Measurements from ENCODE around the gene PCDHGB5. TPM values are rescaled to one million over a fixed set of nuclear protein-coding genes. Genes with fewer than 3 reads are reported as not detected.
A peak's percentile ranks its signal among the peaks of the same experiment; 100 is the strongest.

The PCDHGB5 gene
- total and polyA plus RNA-seq, 4 donors, result 1.2 to 14.3 (median 6.3) TPM

GRCh38 chr5:141354900-141355469 lies 42.8 kb upstream of the PCDHGB5 start, which contains the start of gene PCDHGA4:
Gene PCDHGA4 (plus strand): TSS chr5:141355021. CDS start chr5:141355108, 87 bp downstream.
- no peaks in the 10 kb centered on the region for H3K27me3 ChIP-seq (ENCODE audit: control insufficient read depth in 3 of 3, insufficient read depth in 3 of 3, low read length in 2 of 3)
- ATAC-seq (ENCODE audit: insufficient read depth, low FRiP score) (no peak), DNase-seq (peak in 1 of 3 donors; percentile 6)
- no peak within 1 kb of the TSS for H3K27ac ChIP-seq (ENCODE audit: low read depth in 1 of 2, low read length in 1 of 2)
- H3K4me1 ChIP-seq (ENCODE audit: control insufficient read depth in 5 of 5, insufficient read depth in 5 of 5, low read length in 5 of 5), result no peaks in the 10 kb centered on the region
- peaks cover 11 to 47% (median 26%) of the 10 kb centered on the region in 4 donors for H3K9me3 ChIP-seq (ENCODE audit: control insufficient read depth in 4 of 4, insufficient read depth in 3 of 4, low read length in 3 of 4)
- H3K4me3 ChIP-seq, result no peak within 1 kb of the TSS
- TF ChIP-seq, protein P1, sequence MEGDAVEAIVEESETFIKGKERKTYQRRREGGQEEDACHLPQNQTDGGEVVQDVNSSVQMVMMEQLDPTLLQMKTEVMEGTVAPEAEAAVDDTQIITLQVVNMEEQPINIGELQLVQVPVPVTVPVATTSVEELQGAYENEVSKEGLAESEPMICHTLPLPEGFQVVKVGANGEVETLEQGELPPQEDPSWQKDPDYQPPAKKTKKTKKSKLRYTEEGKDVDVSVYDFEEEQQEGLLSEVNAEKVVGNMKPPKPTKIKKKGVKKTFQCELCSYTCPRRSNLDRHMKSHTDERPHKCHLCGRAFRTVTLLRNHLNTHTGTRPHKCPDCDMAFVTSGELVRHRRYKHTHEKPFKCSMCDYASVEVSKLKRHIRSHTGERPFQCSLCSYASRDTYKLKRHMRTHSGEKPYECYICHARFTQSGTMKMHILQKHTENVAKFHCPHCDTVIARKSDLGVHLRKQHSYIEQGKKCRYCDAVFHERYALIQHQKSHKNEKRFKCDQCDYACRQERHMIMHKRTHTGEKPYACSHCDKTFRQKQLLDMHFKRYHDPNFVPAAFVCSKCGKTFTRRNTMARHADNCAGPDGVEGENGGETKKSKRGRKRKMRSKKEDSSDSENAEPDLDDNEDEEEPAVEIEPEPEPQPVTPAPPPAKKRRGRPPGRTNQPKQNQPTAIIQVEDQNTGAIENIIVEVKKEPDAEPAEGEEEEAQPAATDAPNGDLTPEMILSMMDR (IDR thresholded peaks at IDR 0.05; ENCODE audit: control extremely low read depth, extremely low read depth), result no peak
- 15% methylated on average over 29 of the region's 29 CpGs for WGBS, 2 donors
- H3K36me3 ChIP-seq (ENCODE audit: control insufficient read depth in 4 of 4, insufficient read depth in 4 of 4, low read length in 4 of 4), result no peaks in the 10 kb centered on the region
- H3K9ac ChIP-seq (ENCODE audit: insufficient read depth in 1 of 2, low read length in 2 of 2), result no peak within 1 kb of the TSS

GRCh38 chr5:141355641-141356040 lies 42.1 kb upstream of the PCDHGB5 start:
- no peak for ATAC-seq (ENCODE audit: insufficient read depth, low FRiP score)
- DNase-seq, result no peak
- Histone ChIP-seq H3K36me3 (ENCODE audit: control insufficient read depth in 4 of 4, insufficient read depth in 4 of 4, low read length in 4 of 4) (peaks cover 0 to 3% (median 0%) of the 10 kb centered on the region in 4 donors), H3K27ac (ENCODE audit: low read depth in 1 of 2, low read length in 1 of 2) (no peak overlapping the region), H3K9ac (ENCODE audit: insufficient read depth in 1 of 2, low read length in 2 of 2) (no peak overlapping the region), H3K4me1 (ENCODE audit: control insufficient read depth in 5 of 5, insufficient read depth in 5 of 5, low read length in 5 of 5) (no peaks in the 10 kb centered on the region), H3K9me3 (ENCODE audit: control insufficient read depth in 4 of 4, insufficient read depth in 3 of 4, low read length in 3 of 4) (peaks cover 11 to 48% (median 27%) of the 10 kb centered on the region in 4 donors), H3K4me3 (no peak overlapping the region), H3K27me3 (ENCODE audit: control insufficient read depth in 3 of 3, insufficient read depth in 3 of 3, low read length in 2 of 3) (no peaks in the 10 kb centered on the region)
- TF ChIP-seq, protein P1 (IDR thresholded peaks at IDR 0.05; ENCODE audit: control extremely low read depth, extremely low read depth), result no peak
- 49 to 50% methylated on average over 24 of the region's 24 CpGs for WGBS, 2 donors

DNA sequence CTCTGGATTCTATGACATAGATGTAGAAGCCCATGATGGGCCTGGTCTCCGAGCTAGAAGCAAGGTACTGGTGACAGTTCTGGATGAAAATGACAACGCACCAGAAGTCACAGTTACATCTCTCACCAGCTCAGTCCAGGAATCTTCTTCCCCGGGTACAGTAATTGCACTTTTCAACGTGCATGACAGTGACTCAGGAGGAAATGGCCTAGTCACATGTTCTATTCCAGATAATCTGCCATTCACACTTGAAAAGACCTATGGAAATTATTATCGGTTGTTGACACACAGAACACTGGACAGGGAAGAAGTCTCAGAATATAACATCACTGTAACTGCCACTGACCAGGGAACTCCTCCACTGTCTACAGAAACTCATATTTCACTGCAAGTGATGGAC lies 41.6 kb upstream of the PCDHGB5 start:
- peaks cover 11 to 49% (median 27%) of the 10 kb centered on the region in 4 donors for H3K9me3 ChIP-seq (ENCODE audit: control insufficient read depth in 4 of 4, insufficient read depth in 3 of 4, low read length in 3 of 4)
- TF ChIP-seq, protein P1 (IDR thresholded peaks at IDR 0.05; ENCODE audit: control extremely low read depth, extremely low read depth), result no peak
- 66 to 77% methylated on average over 5 of the region's 5 CpGs for WGBS, 2 donors
- ATAC-seq (ENCODE audit: insufficient read depth, low FRiP score), result no peak
- no peak overlapping the region for H3K27ac ChIP-seq (ENCODE audit: low read depth in 1 of 2, low read length in 1 of 2)
- peaks cover 0 to 3% (median 0%) of the 10 kb centered on the region in 4 donors for H3K36me3 ChIP-seq (ENCODE audit: control insufficient read depth in 4 of 4, insufficient read depth in 4 of 4, low read length in 4 of 4)
- H3K27me3 ChIP-seq (ENCODE audit: control insufficient read depth in 3 of 3, insufficient read depth in 3 of 3, low read length in 2 of 3), result no peaks in the 10 kb centered on the region
- no peak for DNase-seq
- no peak overlapping the region for H3K9ac ChIP-seq (ENCODE audit: insufficient read depth in 1 of 2, low read length in 2 of 2)
- H3K4me1 ChIP-seq (ENCODE audit: control insufficient read depth in 5 of 5, insufficient read depth in 5 of 5, low read length in 5 of 5), result no peaks in the 10 kb centered on the region
- no peak overlapping the region for H3K4me3 ChIP-seq
